ENCODE measurements around the gene AHCYL1. TPM values are rescaled to one million over a fixed set of nuclear protein-coding genes. Genes with fewer than 3 reads are reported as not detected.

Gene AHCYL1
- total and polyA plus RNA-seq, 8 donors: 29.8 to 85.5 (median 50.1) TPM

DNA sequence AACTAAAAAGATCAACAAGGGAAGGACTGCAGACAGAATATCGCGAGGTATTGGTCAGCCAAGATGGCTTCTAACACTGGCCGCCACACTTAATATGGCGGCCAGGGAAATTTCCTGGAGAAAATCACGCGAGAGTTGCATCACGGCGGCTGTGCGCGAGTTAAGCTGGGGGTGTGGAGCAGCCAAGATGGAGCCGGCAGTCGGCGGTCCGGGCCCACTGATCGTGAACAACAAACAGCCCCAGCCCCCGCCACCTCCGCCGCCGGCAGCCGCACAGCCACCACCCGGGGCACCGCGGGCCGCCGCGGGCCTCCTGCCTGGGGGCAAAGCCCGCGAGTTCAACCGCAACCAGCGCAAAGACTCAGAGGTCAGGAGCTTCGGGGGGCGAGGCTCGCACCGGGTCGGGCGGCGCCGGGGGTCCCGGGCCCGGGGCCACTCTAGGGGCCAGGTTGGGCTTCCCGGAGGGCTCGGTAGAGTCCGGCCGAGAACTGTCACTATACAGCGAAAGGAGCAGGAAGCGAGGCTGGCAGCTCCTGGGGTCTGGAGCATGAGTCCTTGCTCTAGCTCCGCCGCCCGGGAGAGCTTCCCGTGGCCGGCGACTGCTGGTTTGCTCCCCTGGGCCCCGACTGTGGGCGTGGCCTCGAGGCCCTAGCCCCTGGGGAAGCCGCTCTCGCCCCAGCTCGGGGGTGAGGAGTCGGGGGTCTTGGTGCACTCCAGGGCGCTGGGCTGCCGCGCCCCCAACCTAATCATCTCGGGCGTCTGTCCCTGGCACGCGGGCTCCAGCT is 50.1 kb downstream of the AHCYL1 start, which contains the start of gene STRIP1:
TSS of gene STRIP1 (plus strand) at position 174 of the 785 bp plus-strand sequence. CDS start at position 188, 14 bp downstream.
- WGBS, 2 donors: 0 to 1% methylated on average over 47 to 66 of the region's 66 CpGs
- FAIRE-seq: peak; percentile 49
- no peaks in the 10 kb centered on the region for H3K27me3 ChIP-seq

DNA sequence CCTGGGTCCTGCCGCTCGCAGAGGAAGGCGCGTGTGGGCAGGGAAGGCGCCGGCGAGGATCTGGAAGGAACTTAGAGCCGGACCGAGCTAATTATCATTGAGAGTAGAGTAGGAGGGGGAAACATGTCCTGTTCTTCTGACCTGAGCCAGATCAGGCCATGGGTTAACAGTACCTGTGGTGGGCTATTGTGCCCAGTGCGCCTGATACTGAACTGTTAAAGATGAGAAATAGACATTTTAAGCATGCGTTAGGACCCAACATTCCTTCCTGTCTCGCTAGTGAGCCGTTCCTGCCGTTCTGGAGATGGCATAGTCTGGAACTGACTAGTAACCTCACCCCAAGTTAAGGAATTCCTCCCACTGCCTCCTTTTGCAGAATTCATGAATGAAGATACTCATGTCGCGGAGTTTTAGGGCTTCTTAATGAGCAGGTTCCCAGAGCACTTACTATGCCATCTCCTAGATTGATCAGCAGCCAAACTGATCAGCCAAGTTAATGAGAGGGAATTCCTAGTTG is 50.7 kb downstream of the AHCYL1 start:
- FAIRE-seq: no peak
- DNase-seq: no peak
- ATAC-seq: peak in 2 of 4 donors; percentile 39 to 45

More for the DNA sequence above, 50.1 kb downstream of the AHCYL1 start, which contains the start of gene STRIP1:
- TF ChIP-seq, protein P1, sequence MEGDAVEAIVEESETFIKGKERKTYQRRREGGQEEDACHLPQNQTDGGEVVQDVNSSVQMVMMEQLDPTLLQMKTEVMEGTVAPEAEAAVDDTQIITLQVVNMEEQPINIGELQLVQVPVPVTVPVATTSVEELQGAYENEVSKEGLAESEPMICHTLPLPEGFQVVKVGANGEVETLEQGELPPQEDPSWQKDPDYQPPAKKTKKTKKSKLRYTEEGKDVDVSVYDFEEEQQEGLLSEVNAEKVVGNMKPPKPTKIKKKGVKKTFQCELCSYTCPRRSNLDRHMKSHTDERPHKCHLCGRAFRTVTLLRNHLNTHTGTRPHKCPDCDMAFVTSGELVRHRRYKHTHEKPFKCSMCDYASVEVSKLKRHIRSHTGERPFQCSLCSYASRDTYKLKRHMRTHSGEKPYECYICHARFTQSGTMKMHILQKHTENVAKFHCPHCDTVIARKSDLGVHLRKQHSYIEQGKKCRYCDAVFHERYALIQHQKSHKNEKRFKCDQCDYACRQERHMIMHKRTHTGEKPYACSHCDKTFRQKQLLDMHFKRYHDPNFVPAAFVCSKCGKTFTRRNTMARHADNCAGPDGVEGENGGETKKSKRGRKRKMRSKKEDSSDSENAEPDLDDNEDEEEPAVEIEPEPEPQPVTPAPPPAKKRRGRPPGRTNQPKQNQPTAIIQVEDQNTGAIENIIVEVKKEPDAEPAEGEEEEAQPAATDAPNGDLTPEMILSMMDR (IDR thresholded peaks at IDR 0.05): no peak
- ATAC-seq (peak; percentile 92 to 97 (median 97)), DNase-seq (peak; percentile 90 to 95 (median 92))
- H3K36me3 ChIP-seq: peaks cover 0 to 16% (median 8%) of the 10 kb centered on the region in 3 donors
- peak within 1 kb of the TSS; percentile 90 to 99 (median 98) for H3K4me3 ChIP-seq
- peaks cover 0 to 12% (median 10%) of the 10 kb centered on the region in 3 donors for H3K4me1 ChIP-seq
- intact Hi-C loops (cut with DNase I): no loop called here
- H3K9me3 ChIP-seq: no peaks in the 10 kb centered on the region
- H3K27ac ChIP-seq: peak within 1 kb of the TSS; percentile 64 to 85 (median 74)

DNA sequence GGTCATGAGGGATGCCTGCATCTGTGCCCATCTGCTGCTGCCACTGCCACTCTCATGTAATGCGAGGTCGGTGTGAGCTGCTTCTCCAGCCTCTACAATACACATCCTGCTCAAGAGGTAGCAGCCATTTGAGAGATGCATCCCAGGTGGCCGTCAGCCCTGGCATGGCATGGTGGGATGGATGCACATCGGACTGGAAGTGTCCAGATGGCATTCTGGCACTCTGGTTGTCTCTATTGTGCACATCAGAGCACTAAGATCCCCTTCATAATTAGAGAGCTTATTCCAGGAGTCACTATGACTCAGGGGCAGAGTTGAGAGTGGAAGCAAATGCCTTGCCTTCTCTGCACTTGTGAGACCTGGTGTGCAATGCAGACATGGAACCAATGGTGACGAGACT is 53.7 kb downstream of the AHCYL1 start:
- H3K27me3 ChIP-seq: no peaks in the 10 kb centered on the region
- WGBS, 2 donors: 92 to 96% methylated on average over 5 of the region's 5 CpGs
- H3K36me3 ChIP-seq: peaks cover 0 to 51% (median 31%) of the 10 kb centered on the region in 3 donors
- intact Hi-C loops (cut with DNase I): no loop called here
- no peak overlapping the region for H3K4me3 ChIP-seq
- no peaks in the 10 kb centered on the region for H3K9me3 ChIP-seq
- H3K4me1 ChIP-seq: peaks cover 0 to 12% (median 10%) of the 10 kb centered on the region in 3 donors
- FAIRE-seq (no peak), DNase-seq (no peak), ATAC-seq (no peak)
- no peak overlapping the region for H3K27ac ChIP-seq
- TF ChIP-seq, protein P1 (IDR thresholded peaks at IDR 0.05): no peak

More for the DNA sequence above, 50.7 kb downstream of the AHCYL1 start:
- Histone ChIP-seq H3K4me3 (peak overlapping the region; percentile 90 to 99 (median 98)), H3K36me3 (peaks cover 0 to 23% (median 13%) of the 10 kb centered on the region in 3 donors), H3K27ac (peak overlapping the region in 3 of 4 donors; percentile 72 to 85 (median 76)), H3K9me3 (no peaks in the 10 kb centered on the region), H3K27me3 (no peaks in the 10 kb centered on the region), H3K4me1 (peaks cover 0 to 12% (median 10%) of the 10 kb centered on the region in 3 donors)
- 5 to 6% methylated on average over 16 of the region's 16 CpGs for WGBS, 2 donors
- intact Hi-C loops (cut with DNase I): no loop called here
- TF ChIP-seq, protein P1 (IDR thresholded peaks at IDR 0.05): no peak

DNA sequence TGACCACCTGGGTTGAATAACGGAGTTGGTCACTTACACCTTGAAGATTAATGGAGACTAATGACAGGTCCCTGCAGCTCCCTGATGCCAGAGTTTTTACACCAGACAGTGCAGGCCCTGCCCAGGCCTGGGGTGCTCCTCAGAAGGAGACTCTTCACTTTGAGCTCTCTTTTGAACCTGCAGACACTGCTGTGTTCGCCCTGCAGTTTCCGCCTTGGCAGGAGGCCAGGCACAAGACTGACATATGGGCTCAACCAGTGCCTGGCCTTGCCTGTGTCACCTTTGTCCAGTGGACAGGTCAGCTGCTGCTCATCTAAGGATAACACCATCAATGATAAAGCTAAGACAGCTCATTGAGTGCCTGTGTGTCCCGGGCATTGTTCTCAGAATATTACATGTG is 55.1 kb downstream of the AHCYL1 start:
- intact Hi-C loops (cut with DNase I): no loop called here
- ATAC-seq (no peak), FAIRE-seq (no peak), DNase-seq (peak in 1 of 6 donors; percentile 73)
- Histone ChIP-seq H3K9me3 (no peaks in the 10 kb centered on the region), H3K36me3 (peaks cover 0 to 65% (median 41%) of the 10 kb centered on the region in 3 donors), H3K27me3 (no peaks in the 10 kb centered on the region), H3K4me1 (peaks cover 0 to 12% (median 10%) of the 10 kb centered on the region in 3 donors), H3K4me3 (no peak overlapping the region), H3K27ac (no peak overlapping the region)
- WGBS, 2 donors: 71 to 78% methylated on average over 4 of the region's 4 CpGs
- TF ChIP-seq, protein P1 (IDR thresholded peaks at IDR 0.05): no peak
